ENCODE measurements around the gene KLK13.

GRCh38 chr19:51096473-51097165, 31.7 kb upstream of the KLK13 start:
- TF ChIP-seq ZNF70 (CRISPR knock-in tag; IDR thresholded peaks at IDR 0.05) (no peak), SNAI2 (CRISPR knock-in tag; IDR thresholded peaks at IDR 0.05) (no peak), ZFP30 (CRISPR knock-in tag; IDR thresholded peaks at IDR 0.05) (no peak), OSR1 (CRISPR knock-in tag; IDR thresholded peaks at IDR 0.05) (no peak), ARNTL (CRISPR knock-in tag; IDR thresholded peaks at IDR 0.05; ENCODE audit: borderline replicate concordance, low read depth) (no peak), ZFP3 (CRISPR knock-in tag; IDR thresholded peaks at IDR 0.05) (no peak), CSDC2 (CRISPR knock-in tag; IDR thresholded peaks at IDR 0.05) (no peak), CREB5 (CRISPR knock-in tag; IDR thresholded peaks at IDR 0.05; ENCODE audit: low read depth) (no peak)
- TF ChIP-seq, protein P1, sequence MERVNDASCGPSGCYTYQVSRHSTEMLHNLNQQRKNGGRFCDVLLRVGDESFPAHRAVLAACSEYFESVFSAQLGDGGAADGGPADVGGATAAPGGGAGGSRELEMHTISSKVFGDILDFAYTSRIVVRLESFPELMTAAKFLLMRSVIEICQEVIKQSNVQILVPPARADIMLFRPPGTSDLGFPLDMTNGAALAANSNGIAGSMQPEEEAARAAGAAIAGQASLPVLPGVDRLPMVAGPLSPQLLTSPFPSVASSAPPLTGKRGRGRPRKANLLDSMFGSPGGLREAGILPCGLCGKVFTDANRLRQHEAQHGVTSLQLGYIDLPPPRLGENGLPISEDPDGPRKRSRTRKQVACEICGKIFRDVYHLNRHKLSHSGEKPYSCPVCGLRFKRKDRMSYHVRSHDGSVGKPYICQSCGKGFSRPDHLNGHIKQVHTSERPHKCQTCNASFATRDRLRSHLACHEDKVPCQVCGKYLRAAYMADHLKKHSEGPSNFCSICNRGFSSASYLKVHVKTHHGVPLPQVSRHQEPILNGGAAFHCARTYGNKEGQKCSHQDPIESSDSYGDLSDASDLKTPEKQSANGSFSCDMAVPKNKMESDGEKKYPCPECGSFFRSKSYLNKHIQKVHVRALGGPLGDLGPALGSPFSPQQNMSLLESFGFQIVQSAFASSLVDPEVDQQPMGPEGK (CRISPR knock-in tag; IDR thresholded peaks at IDR 0.05; ENCODE audit: borderline replicate concordance): no peak

Measured in SK-N-SH treated with all-trans-retinoic acid at 6 μM for 48 hours (cell line).